HepG2 (cell line): ENCODE measurements around the gene ETS1. TPM values are rescaled to one million over a fixed set of nuclear protein-coding genes. Genes with fewer than 3 reads are reported as not detected.

Experiments
- ATAC-seq: fragments of 200-7000 bp; cut with Tn5 transposase; 3 replicates; pipeline ENCODE4 v1.9.1; 2020; ENCODE audit warnings: mild to moderate bottlenecking, moderate library complexity
- BruUV-seq: library from RNA; stranded (reverse); fragments of 400-500 nt; replicated peaks from 2 replicates; lab custom pipeline; 2021; lab: Mats Ljungman, UMichigan
- CTCF ChIA-PET: fragments of 300-600 bp; formaldehyde crosslinking; extraction: SDS; loops from one replicate; lab custom pipeline; 2021; ENCODE audit warnings: low total read pairs, inconsistent platforms, low intra/inter-chr PET ratio; lab: Yijun Ruan, JAX
- POLR2A ChIA-PET: fragments of 350-600 bp; sonication (Branson Sonifier 250); formaldehyde crosslinking; loops from one replicate; lab custom pipeline; 2020; ENCODE audit warnings: antibody characterized with exemption, inconsistent platforms; lab: Yijun Ruan, JAX
- DNase-seq: peaks from one replicate; pipeline ENCODE4 v3.0.0-alpha.2; 2015; ENCODE audit warnings: low spot score
- FAIRE-seq: peaks from 3 replicates; lab custom pipeline; 2011; peaks lifted over from hg19 to GRCh38; lab: Jason Lieb, UNC
- H2AFZ ChIP-seq: one replicate; pipeline ENCODE4 v1.6.1; 2011; ENCODE audit warnings: low read length, inconsistent platforms
- H3K27ac ChIP-seq: fragments of 300-600 bp; 3 replicates; pipeline ENCODE4 v1.8.0; 2011; ENCODE audit warnings: mixed run types, mild to moderate bottlenecking, mixed read lengths, low read length, inconsistent platforms; ENCODE audit not compliant: insufficient read depth; ENCODE audit errors: extremely low read length
- H3K27me3 ChIP-seq, 2 experiments: fragments of 200-600 bp in 1 of 2; 2 replicates in 1 of 2; 3 replicates in 1 of 2; pipeline versions ENCODE4 v1.6.0 to v1.8.0; 2011; ENCODE audit warnings: low read length in 2 of 2, mild to moderate bottlenecking in 2 of 2, moderate library complexity in 2 of 2, inconsistent platforms in 1 of 2; ENCODE audit not compliant: insufficient read depth in 2 of 2, control insufficient read depth in 1 of 2
- H3K36me3 ChIP-seq, 2 experiments: fragments of 200-600 bp in 1 of 2; replicated peaks in 1 of 2; 2 replicates in 1 of 2; 3 replicates in 1 of 2; pipeline versions ENCODE4 v1.5.1 to v1.8.0; 2011; ENCODE audit warnings: low read length in 2 of 2, inconsistent platforms in 1 of 2; ENCODE audit not compliant: insufficient read depth in 2 of 2, control insufficient read depth in 1 of 2
- H3K4me1 ChIP-seq: 2 replicates; pipeline ENCODE4 v1.5.1; 2012; ENCODE audit warnings: low read length, inconsistent platforms; ENCODE audit not compliant: insufficient read depth
- H3K4me2 ChIP-seq: 2 replicates; pipeline ENCODE4 v1.6.0; 2011; ENCODE audit warnings: low read depth, low read length, inconsistent platforms
- H3K4me3 ChIP-seq, 3 experiments: fragments of 200-600 bp in 1 of 3; sonication (generic), shearing (Covaris generic) in 1 of 3; replicated peaks in 1 of 3; 2 replicates each; pipeline ENCODE4 v1.5.1; 2011 to 2016; ENCODE audit warnings: low read length in 3 of 3, inconsistent platforms in 2 of 3, low read depth in 2 of 3, mild to moderate bottlenecking in 2 of 3, control low read depth in 1 of 3, mixed read lengths in 1 of 3; ENCODE audit not compliant: insufficient read depth in 1 of 3
- H3K79me2 ChIP-seq: one replicate; pipeline ENCODE4 v1.6.1; 2011; ENCODE audit warnings: low read length, inconsistent platforms; ENCODE audit not compliant: insufficient read depth
- H3K9ac ChIP-seq: 2 replicates; pipeline ENCODE4 v1.6.0; 2011; ENCODE audit warnings: mild to moderate bottlenecking, low read depth, low read length, inconsistent platforms; ENCODE audit not compliant: insufficient read depth
- H3K9me3 ChIP-seq: 2 replicates; pipeline ENCODE4 v1.5.1; 2012; ENCODE audit warnings: mild to moderate bottlenecking, low read length
- H4K20me1 ChIP-seq: 2 replicates; pipeline ENCODE4 v1.6.0; 2011; ENCODE audit warnings: inconsistent platforms, mild to moderate bottlenecking, low read length, moderate library complexity; ENCODE audit not compliant: insufficient read depth
- EED ChIP-seq: sonication (generic); formaldehyde crosslinking; IDR thresholded peaks from 2 replicates; pipeline ENCODE4 v1.5.0; 2020; ENCODE audit warnings: mild to moderate bottlenecking, missing genetic modification reagents
- HIVEP1 ChIP-seq: sonication (generic); formaldehyde crosslinking; IDR thresholded peaks from 2 replicates; pipeline ENCODE4 v1.4.0; 2020; ENCODE audit warnings: mild to moderate bottlenecking, missing genetic modification reagents
- NONO ChIP-seq, 2 experiments: fragments of 450-650 bp in 1 of 2; sonication (generic) in 1 of 2; formaldehyde crosslinking in 1 of 2; IDR thresholded peaks in 1 of 2; conservative IDR thresholded peaks in 1 of 2; 2 replicates each; pipeline versions ENCODE4 v1.6.1 to v1.8.0; 2017 to 2022; ENCODE audit warnings: mild to moderate bottlenecking in 1 of 2, missing genetic modification reagents in 1 of 2, moderate library complexity in 1 of 2
- RFXAP ChIP-seq: sonication (generic); formaldehyde crosslinking; IDR thresholded peaks from 2 replicates; pipeline ENCODE4 v1.4.0; 2020; ENCODE audit warnings: missing genetic modification reagents, borderline replicate concordance
- ZFP41 ChIP-seq: sonication (generic); formaldehyde crosslinking; IDR thresholded peaks from 2 replicates; pipeline ENCODE4 v1.4.0; 2020; ENCODE audit warnings: mild to moderate bottlenecking, missing genetic modification reagents, borderline replicate concordance
- ZNF335 ChIP-seq: sonication (generic); formaldehyde crosslinking; IDR thresholded peaks from 2 replicates; pipeline ENCODE4 v1.4.0; 2020; ENCODE audit warnings: missing genetic modification reagents
- ZNF83 ChIP-seq: sonication (generic); formaldehyde crosslinking; IDR thresholded peaks from 2 replicates; pipeline ENCODE4 v1.4.0; 2020; ENCODE audit warnings: missing genetic modification reagents, mild to moderate bottlenecking, borderline replicate concordance
- WGBS: methylation state at CpG from one replicate; pipeline ENCODE4 v1.1.6; 2017; ENCODE audit warnings: low lambda C conversion rate; 5-methylcytosine and 5-hydroxymethylcytosine counted together
- in situ Hi-C: cut with HindIII; loops from 2 replicates; pipeline ENCODE4 v1.10.0; 2017; ENCODE audit warnings: low pct_unique_long_range_greater_than_20kb; ENCODE audit not compliant: extremely low pct_ligation_motif_present
- intact Hi-C: fragments of 100-400 bp; cut with micrococcal nuclease; formaldehyde crosslinking; loops from one replicate; pipeline ENCODE4 v1.10.0; 2022; ENCODE audit not compliant: unreplicated experiment
- polyA plus RNA-seq, 8 experiments: library from polyadenylated mRNA; depleted of rRNA in 3 of 8; stranded (reverse) in 7 of 8; unstranded in 1 of 8; fragments of >200 nt; fragmentation: Illumina TruSeq in 4 of 8; extraction: Trizol in 4 of 8; gene quantifications; 2 replicates each; pipeline versions ENCODE4 v1.2.1 to v1.2.3, GENCODE V29; 2011 to 2016; ENCODE audit warnings: low read depth in 4 of 8, missing spikeins in 1 of 8, mixed read lengths in 1 of 8; ENCODE audit not compliant: insufficient read depth in 1 of 8
- total RNA-seq, 5 experiments: library from RNA; depleted of rRNA; stranded (reverse); fragments of >200 nt; fragmentation: Illumina TruSeq; extraction: Trizol; gene quantifications; 2 replicates each; pipeline ENCODE4 v1.2.3, GENCODE V29; 2016; ENCODE audit warnings: low read depth in 1 of 5

ETS1 gene
- total and polyA plus RNA-seq, 2 of the 13 experiments (the other 11 are each of a cell fraction or from before 2014, with no cell fraction given), result 0.18 to 0.34 TPM

DNA sequence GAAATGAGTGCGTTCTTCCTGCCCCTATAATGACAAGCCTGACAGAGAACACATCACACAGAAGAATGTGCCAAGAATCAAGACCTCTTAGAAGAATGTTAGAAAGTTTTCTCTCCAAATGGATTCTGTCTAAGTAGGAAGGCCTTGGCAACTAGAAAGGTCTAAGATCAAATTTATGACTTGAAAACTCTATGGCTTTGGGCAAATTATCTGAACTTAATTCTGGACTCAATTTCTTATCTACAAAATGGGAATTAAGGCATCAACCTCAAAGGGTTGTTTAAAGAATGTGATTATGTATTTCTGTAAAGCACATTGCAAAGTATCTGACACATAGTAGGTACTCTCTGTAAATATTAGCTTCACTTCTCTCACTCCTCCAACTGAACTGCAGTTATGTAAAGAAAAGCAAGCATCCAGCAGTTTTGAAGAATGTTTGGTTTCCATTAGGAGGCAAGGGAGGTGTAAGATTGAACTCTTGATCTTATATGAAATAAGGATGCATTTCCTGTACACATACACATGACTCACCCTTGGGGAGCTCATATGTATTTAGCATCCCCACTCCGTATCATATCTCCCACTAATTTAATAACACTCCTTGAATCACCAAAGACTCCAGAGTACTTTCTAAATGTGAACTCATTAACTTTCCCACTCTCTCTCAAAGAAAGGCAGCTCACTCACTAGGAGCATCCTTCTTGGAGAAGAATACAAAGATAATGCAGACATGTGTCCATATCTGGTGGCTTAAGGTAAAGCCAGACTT is 77.6 kb downstream of the ETS1 start:
- ChIA-PET POLR2A (no interaction called here), CTCF (no interaction called here)
- ATAC-seq, result no peak
- BruUV-seq, result no TSS peak
- no peak overlapping the region for H3K4me2 ChIP-seq
- no peak overlapping the region for H3K27ac ChIP-seq
- WGBS, result 17% methylated on average over 2 of the region's 2 CpGs
- peaks cover 0 to 3% of the 10 kb centered on the region in 2 experiments; a peak in 1 of 5 replicates for H3K27me3 ChIP-seq
- no peaks in the 10 kb centered on the region for H3K79me2 ChIP-seq
- in situ Hi-C loops (no loop called here), intact Hi-C loops (no loop called here)
- FAIRE-seq, result no peak
- no peak overlapping the region for H3K4me3 ChIP-seq
- no peaks in the 10 kb centered on the region for H3K36me3 ChIP-seq
- no peak for TF ChIP-seq NONO (IDR thresholded peaks at IDR 0.05)
- no peak for TF ChIP-seq NONO (CRISPR knock-in tag; conservative IDR thresholded peaks at IDR 0.05)
- no peak for TF ChIP-seq ZFP41 (CRISPR knock-in tag)
- TF ChIP-seq EED (CRISPR knock-in tag), result no peak
- TF ChIP-seq ZNF83 (CRISPR knock-in tag), result no peak
- TF ChIP-seq RFXAP (CRISPR knock-in tag), result no peak
- TF ChIP-seq HIVEP1, result no peak
- no peak for TF ChIP-seq ZNF335 (CRISPR knock-in tag)
- H2AFZ ChIP-seq, result no peak overlapping the region
- no peaks in the 10 kb centered on the region for H3K9me3 ChIP-seq
- H3K4me1 ChIP-seq, result no peaks in the 10 kb centered on the region
- no peak overlapping the region for H3K9ac ChIP-seq
- DNase-seq, result no peak
- no peaks in the 10 kb centered on the region for H4K20me1 ChIP-seq
